A673 (cell line): ENCODE results near the gene EIF4E2. TPM values are rescaled to one million over a fixed set of nuclear protein-coding genes. Genes with fewer than 3 reads are reported as not detected.

Experiments used
- BruUV-seq: library from RNA; stranded (reverse); fragments of 400-500 nt; replicated peaks from 2 replicates; lab custom pipeline; 2021; lab: Mats Ljungman, UMichigan
- CTCF ChIA-PET: fragments of 300-600 bp; sonication (Branson Sonifier 250); formaldehyde crosslinking; loops from one replicate; lab custom pipeline; 2022; ENCODE audit warnings: antibody characterized with exemption; lab: Charles Lee
- POLR2A ChIA-PET: fragments of 300-600 bp; sonication (Branson Sonifier 250); formaldehyde crosslinking; loops from one replicate; lab custom pipeline; 2022; ENCODE audit warnings: antibody characterized with exemption; ENCODE audit not compliant: low non-redundant PET; lab: Charles Lee
- DNase-seq: peaks from one replicate; pipeline ENCODE4 v3.0.0-alpha.2; 2015; ENCODE audit warnings: low spot score
- H3K27ac ChIP-seq: fragments of 200-600 bp; sonication (generic); 2 replicates; pipeline ENCODE4 v1.5.1; 2016; ENCODE audit warnings: mixed run types, low read depth, mild to moderate bottlenecking, mixed read lengths, antibody characterized with exemption, low read length; ENCODE audit not compliant: poor library complexity, severe bottlenecking
- H3K27me3 ChIP-seq: fragments of 200-600 bp; sonication (generic); replicated peaks from 2 replicates; pipeline ENCODE4 v1.6.1; 2017; ENCODE audit warnings: mixed run types, low read depth, mild to moderate bottlenecking, mixed read lengths, antibody characterized with exemption, low read length; ENCODE audit not compliant: insufficient read depth, poor library complexity
- H3K36me3 ChIP-seq: fragments of 200-600 bp; sonication (generic); 2 replicates; pipeline ENCODE4 v1.6.1; 2016; ENCODE audit warnings: mixed run types, mild to moderate bottlenecking, mixed read lengths, antibody characterized with exemption, low read length; ENCODE audit not compliant: insufficient read depth, poor library complexity, severe bottlenecking
- H3K4me1 ChIP-seq: fragments of 200-600 bp; sonication (generic); 2 replicates; pipeline ENCODE4 v1.6.1; 2017; ENCODE audit warnings: mixed run types, mild to moderate bottlenecking, mixed read lengths, antibody characterized with exemption, low read length; ENCODE audit not compliant: insufficient read depth, poor library complexity, severe bottlenecking
- H3K4me3 ChIP-seq: fragments of 200-600 bp; sonication (generic); 2 replicates; pipeline ENCODE4 v1.5.1; 2016; ENCODE audit warnings: low read depth, mixed run types, mild to moderate bottlenecking, mixed read lengths, low read length; ENCODE audit not compliant: poor library complexity, severe bottlenecking
- H3K9me3 ChIP-seq: fragments of 200-600 bp; sonication (generic); 2 replicates; pipeline ENCODE4 v1.6.1; 2016; ENCODE audit warnings: mixed run types, low read depth, mild to moderate bottlenecking, mixed read lengths, antibody characterized with exemption, low read length; ENCODE audit not compliant: poor library complexity, severe bottlenecking
- CTCF ChIP-seq: fragments of 300-800, 200-600 bp; sonication (generic); conservative IDR thresholded peaks from 2 replicates; pipeline ENCODE4 v1.5.1; 2017; ENCODE audit warnings: low read depth, mild to moderate bottlenecking, antibody characterized with exemption, low read length, moderate library complexity, mixed read lengths
- EZH2 ChIP-seq: fragments of 200-600 bp; sonication (generic); IDR thresholded peaks from 2 replicates; pipeline ENCODE4 v1.6.1; 2017; ENCODE audit warnings: borderline replicate concordance, low read depth, mild to moderate bottlenecking, mixed read lengths, antibody characterized with exemption, low read length; ENCODE audit not compliant: poor library complexity, severe bottlenecking
- intact Hi-C: fragments of 100-400 bp; cut with micrococcal nuclease; formaldehyde crosslinking; loops from one replicate; pipeline ENCODE4 v1.10.0; 2022; ENCODE audit not compliant: unreplicated experiment
- total RNA-seq: library from RNA; stranded (reverse); gene quantifications from 2 replicates; pipeline ENCODE4 v1.2.3, GENCODE V29; 2021

The EIF4E2 gene
- total RNA-seq, 1 experiment from 2014 or later = 60.8 TPM

- Histone ChIP-seq H3K27ac (no peak overlapping the region), H3K4me1 (no peaks in the 10 kb centered on the region), H3K9me3 (no peaks in the 10 kb centered on the region), H3K4me3 (no peak overlapping the region), H3K36me3 (no peaks in the 10 kb centered on the region), H3K27me3 (no peaks in the 10 kb centered on the region)
- ChIA-PET CTCF (no interaction called here), POLR2A (no interaction called here)
- no peak for TF ChIP-seq CTCF
- no peak for TF ChIP-seq EZH2
- intact Hi-C loops = no loop called here
- BruUV-seq = no TSS peak
- no peak for DNase-seq
These were observed 42.4 kb downstream of the EIF4E2 start for GRCh38 chr2:232592772-232593395.

GRCh38 chr2:232593982-232594381, 43.5 kb downstream of the EIF4E2 start:
- H3K27me3 ChIP-seq = no peaks in the 10 kb centered on the region
- DNase-seq = no peak
- no peak overlapping the region for H3K27ac ChIP-seq
- ChIA-PET POLR2A (no interaction called here), CTCF (no interaction called here)
- no peaks in the 10 kb centered on the region for H3K36me3 ChIP-seq
- no peaks in the 10 kb centered on the region for H3K4me1 ChIP-seq
- intact Hi-C loops = no loop called here
- TF ChIP-seq CTCF (no peak), EZH2 (no peak)
- no peak overlapping the region for H3K4me3 ChIP-seq
- BruUV-seq = no TSS peak
- H3K9me3 ChIP-seq = no peaks in the 10 kb centered on the region

- intact Hi-C loops = no loop called here
- TF ChIP-seq CTCF (no peak), EZH2 (no peak)
- Histone ChIP-seq H3K36me3 (no peaks in the 10 kb centered on the region), H3K4me3 (no peak overlapping the region), H3K4me1 (no peaks in the 10 kb centered on the region), H3K27me3 (no peaks in the 10 kb centered on the region), H3K9me3 (no peaks in the 10 kb centered on the region), H3K27ac (no peak overlapping the region)
- DNase-seq = no peak
- ChIA-PET POLR2A (no interaction called here), CTCF (no interaction called here)
- no TSS peak for BruUV-seq
These were observed 47.0 kb downstream of the EIF4E2 start for GRCh38 chr2:232597362-232598079.
